Testis (tissue), 2 donors: ENCODE results near the gene NTM.

Experiments used
- POLR2A ChIP-seq: fragments of 450-650 bp; IDR thresholded peaks from one replicate; pipeline ENCODE4 v1.6.1; 2017; ENCODE audit warnings: antibody characterized with exemption, mild to moderate bottlenecking, moderate library complexity
- TF ChIP-seq, protein P1 (sequence below), 3 experiments: fragments of 450-650 bp in 2 of 3; fragments of 200-600 bp in 1 of 3; sonication (generic) in 1 of 3; IDR thresholded peaks; one replicate each; pipeline ENCODE4 v1.5.1; 2016 to 2019; ENCODE audit warnings: antibody characterized with exemption in 3 of 3, mild to moderate bottlenecking in 2 of 3, moderate library complexity in 1 of 3

DNA sequence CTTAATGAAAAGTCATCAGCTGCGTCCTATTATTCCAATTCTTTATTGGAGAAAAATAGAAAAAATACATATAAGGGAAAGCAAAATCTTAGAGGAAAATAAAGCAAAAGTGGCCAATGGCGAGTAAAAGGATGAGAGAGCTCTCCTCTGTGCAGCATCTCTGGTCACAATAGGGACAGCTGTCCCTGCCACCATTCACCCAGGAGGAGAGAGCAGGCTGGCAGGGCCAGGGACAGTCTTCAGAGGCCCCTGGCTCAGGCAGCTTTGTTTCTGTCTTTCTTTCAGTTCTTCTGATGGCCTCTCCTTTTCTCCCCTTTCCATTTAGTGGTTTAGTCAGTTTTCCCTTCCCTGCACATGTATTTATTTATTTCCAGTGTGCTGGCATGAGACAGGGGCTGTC is 941.3 kb downstream of the NTM start:
- no peak for TF ChIP-seq POLR2A
- TF ChIP-seq, protein P1, sequence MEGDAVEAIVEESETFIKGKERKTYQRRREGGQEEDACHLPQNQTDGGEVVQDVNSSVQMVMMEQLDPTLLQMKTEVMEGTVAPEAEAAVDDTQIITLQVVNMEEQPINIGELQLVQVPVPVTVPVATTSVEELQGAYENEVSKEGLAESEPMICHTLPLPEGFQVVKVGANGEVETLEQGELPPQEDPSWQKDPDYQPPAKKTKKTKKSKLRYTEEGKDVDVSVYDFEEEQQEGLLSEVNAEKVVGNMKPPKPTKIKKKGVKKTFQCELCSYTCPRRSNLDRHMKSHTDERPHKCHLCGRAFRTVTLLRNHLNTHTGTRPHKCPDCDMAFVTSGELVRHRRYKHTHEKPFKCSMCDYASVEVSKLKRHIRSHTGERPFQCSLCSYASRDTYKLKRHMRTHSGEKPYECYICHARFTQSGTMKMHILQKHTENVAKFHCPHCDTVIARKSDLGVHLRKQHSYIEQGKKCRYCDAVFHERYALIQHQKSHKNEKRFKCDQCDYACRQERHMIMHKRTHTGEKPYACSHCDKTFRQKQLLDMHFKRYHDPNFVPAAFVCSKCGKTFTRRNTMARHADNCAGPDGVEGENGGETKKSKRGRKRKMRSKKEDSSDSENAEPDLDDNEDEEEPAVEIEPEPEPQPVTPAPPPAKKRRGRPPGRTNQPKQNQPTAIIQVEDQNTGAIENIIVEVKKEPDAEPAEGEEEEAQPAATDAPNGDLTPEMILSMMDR (IDR thresholded peaks at IDR 0.05), result no peak
